ENCODE measurements around the gene LZTS3. TPM values are rescaled to one million over a fixed set of nuclear protein-coding genes. Genes with fewer than 3 reads are reported as not detected.

Gene LZTS3
- total RNA-seq, 1 experiment from 2014 or later = 4.5 TPM

DNA sequence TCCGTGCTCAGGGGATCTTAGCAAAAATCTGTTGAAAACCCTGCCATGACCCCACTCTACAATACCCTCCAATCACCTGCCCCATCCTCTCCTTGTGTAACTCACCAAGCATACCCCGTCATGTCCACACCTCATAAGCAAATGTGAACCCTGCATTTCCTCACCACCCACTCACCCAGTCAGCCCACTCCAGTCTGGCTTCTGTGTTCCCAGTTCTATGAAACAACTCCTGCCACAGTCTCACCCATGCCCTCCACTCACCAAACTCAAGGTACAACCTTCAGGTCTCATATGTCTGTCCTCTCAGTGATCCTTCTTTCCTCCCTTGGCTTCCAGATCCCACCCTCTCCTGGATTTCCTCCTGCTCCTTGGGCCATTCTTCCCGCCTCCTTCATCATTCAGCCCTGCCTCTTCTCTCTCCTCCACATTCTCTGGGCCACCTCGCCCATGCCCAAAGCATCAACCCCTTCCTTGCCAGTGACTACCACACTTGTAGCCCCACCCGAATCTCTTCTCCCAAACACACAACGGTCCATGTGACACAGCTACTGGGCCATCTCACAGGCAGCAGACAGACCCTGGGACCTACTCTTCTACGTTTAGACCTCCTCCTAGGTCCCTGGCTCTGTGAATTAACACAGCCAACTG lies 22.4 kb upstream of the LZTS3 start:
- BruUV-seq (replicated peaks) = no TSS peak
- ChIA-PET POLR2A (no interaction called here), CTCF (no interaction called here)
- peaks cover 5% of the 10 kb centered on the region for H3K36me3 ChIP-seq (ENCODE audit: control insufficient read depth, insufficient read depth, low read length)
- Mint-ChIP-seq H3K9me3 (ENCODE audit: unreplicated experiment) (no peaks in the 10 kb centered on the region), H3K27me3 (ENCODE audit: insufficient read depth, unreplicated experiment) (no peaks in the 10 kb centered on the region), H3K4me1 (ENCODE audit: low read depth, unreplicated experiment) (no peaks in the 10 kb centered on the region), H3K4me3 (ENCODE audit: unreplicated experiment) (no peak overlapping the region), H3K27ac (ENCODE audit: unreplicated experiment) (no peak overlapping the region), H3K36me3 (ENCODE audit: insufficient read depth, unreplicated experiment) (peaks cover 74% of the 10 kb centered on the region)
- DNase-seq = no peak
- no peak overlapping the region for H3K4me3 ChIP-seq (ENCODE audit: low read depth, low read length)
- H3K27me3 ChIP-seq (replicated peaks; ENCODE audit: control insufficient read depth, insufficient read depth, low read length) = no peaks in the 10 kb centered on the region
- TF ChIP-seq, protein P1, sequence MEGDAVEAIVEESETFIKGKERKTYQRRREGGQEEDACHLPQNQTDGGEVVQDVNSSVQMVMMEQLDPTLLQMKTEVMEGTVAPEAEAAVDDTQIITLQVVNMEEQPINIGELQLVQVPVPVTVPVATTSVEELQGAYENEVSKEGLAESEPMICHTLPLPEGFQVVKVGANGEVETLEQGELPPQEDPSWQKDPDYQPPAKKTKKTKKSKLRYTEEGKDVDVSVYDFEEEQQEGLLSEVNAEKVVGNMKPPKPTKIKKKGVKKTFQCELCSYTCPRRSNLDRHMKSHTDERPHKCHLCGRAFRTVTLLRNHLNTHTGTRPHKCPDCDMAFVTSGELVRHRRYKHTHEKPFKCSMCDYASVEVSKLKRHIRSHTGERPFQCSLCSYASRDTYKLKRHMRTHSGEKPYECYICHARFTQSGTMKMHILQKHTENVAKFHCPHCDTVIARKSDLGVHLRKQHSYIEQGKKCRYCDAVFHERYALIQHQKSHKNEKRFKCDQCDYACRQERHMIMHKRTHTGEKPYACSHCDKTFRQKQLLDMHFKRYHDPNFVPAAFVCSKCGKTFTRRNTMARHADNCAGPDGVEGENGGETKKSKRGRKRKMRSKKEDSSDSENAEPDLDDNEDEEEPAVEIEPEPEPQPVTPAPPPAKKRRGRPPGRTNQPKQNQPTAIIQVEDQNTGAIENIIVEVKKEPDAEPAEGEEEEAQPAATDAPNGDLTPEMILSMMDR (IDR thresholded peaks at IDR 0.05; ENCODE audit: insufficient read depth in 1 of 2, low read depth in 1 of 2, low read length in 1 of 2, severe bottlenecking in 1 of 2, unreplicated experiment in 1 of 2) = no peak
- H3K4me1 ChIP-seq = no peaks in the 10 kb centered on the region
- intact Hi-C loops (cut with micrococcal nuclease; ENCODE audit: unreplicated experiment) = no loop called here
- no peaks in the 10 kb centered on the region for H3K9me3 ChIP-seq

DNA sequence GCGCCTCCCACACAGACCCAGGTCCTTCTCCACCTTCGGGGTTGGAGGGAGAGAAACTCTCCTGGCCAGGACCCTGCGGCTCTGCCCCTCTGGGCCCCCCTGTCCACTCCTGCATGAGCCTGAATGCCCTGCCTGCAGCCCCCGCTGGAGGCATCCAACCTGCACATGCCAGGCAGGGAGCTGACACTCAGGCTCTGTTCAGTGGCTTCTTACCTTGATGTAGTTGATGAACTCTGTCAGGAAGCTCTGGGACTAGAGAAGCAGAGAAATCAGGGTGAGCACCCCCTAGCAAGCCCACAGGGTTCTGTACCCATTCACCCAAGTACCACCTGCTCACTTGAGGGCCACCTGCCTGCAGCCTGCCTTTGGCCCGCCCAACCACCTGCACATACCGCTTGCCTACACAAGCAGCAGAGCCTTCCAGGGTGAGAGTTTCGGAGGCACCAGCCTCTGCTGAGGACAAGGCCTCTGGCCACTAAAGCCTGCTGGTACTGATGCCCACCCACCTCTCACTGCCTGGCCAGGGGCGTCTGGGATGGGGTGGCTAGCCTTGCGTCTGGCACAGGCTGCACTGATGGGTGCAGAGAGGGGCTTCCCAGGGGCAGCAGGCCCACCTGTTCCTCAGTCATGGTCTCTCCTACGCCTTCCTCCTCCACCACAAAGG lies 21.4 kb upstream of the LZTS3 start:
- Mint-ChIP-seq H3K27ac (ENCODE audit: unreplicated experiment) (no peak overlapping the region), H3K9me3 (ENCODE audit: unreplicated experiment) (no peaks in the 10 kb centered on the region), H3K36me3 (ENCODE audit: insufficient read depth, unreplicated experiment) (peaks cover 66% of the 10 kb centered on the region), H3K4me1 (ENCODE audit: low read depth, unreplicated experiment) (no peaks in the 10 kb centered on the region), H3K4me3 (ENCODE audit: unreplicated experiment) (no peak overlapping the region), H3K27me3 (ENCODE audit: insufficient read depth, unreplicated experiment) (no peaks in the 10 kb centered on the region)
- intact Hi-C loops (cut with micrococcal nuclease; ENCODE audit: unreplicated experiment) = no loop called here
- ChIA-PET CTCF (no interaction called here), POLR2A (no interaction called here)
- Histone ChIP-seq H3K9me3 (no peaks in the 10 kb centered on the region), H3K27me3 (replicated peaks; ENCODE audit: control insufficient read depth, insufficient read depth, low read length) (no peaks in the 10 kb centered on the region), H3K36me3 (ENCODE audit: control insufficient read depth, insufficient read depth, low read length) (peaks cover 3% of the 10 kb centered on the region), H3K4me1 (no peaks in the 10 kb centered on the region), H3K4me3 (ENCODE audit: low read depth, low read length) (no peak overlapping the region)
- no peak for DNase-seq
- BruUV-seq (replicated peaks) = no TSS peak
- TF ChIP-seq, protein P1 (IDR thresholded peaks at IDR 0.05; ENCODE audit: insufficient read depth in 1 of 2, low read depth in 1 of 2, low read length in 1 of 2, severe bottlenecking in 1 of 2, unreplicated experiment in 1 of 2) = no peak

DNA sequence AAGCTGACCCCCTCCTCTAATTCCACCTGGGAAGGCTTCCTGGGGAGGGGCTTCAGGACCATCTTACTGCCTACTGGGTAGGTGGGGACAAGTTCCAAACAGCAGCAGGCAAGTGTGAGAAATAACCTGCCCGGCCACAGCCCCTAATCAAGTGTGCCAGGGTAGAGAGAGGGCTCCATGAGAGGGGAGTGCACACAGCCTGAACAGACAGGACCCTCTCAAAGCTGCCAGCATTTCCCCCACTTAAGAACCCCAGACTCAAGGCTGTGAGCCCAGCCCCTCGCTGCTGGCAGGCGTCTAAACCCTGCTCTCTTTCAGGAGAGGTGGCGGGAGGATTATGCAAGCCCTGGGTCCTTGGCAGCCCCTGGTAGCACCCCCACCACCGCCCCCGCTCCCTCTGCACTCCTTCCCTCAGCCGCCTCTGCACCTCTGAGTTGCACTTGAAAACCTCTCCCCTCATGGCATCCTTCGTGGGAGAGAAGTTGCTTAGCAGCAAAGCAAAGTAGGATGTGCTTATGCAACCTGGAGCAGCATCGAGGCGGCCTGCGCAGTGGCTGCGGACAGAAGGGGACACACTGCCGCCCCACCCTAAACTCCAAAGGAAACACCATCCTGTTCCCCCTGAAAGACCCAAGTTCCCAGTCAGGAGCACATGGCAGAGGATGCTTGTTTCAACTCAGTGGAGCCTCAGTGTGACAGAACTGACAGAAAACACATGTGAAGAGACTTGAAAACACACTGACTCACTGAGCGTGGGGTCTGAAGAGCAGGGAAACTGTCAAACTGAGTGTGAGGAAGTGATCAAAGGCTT lies 20.7 kb upstream of the LZTS3 start:
- H3K36me3 ChIP-seq (ENCODE audit: control insufficient read depth, insufficient read depth, low read length) = peaks cover 3% of the 10 kb centered on the region; the same call in 1 of the 2 replicates
- no peak overlapping the region for H3K27ac Mint-ChIP-seq (ENCODE audit: unreplicated experiment)
- POLR2A ChIA-PET = no interaction called here

More for the DNA sequence above, 20.7 kb upstream of the LZTS3 start:
- Histone ChIP-seq H3K4me1 (no peaks in the 10 kb centered on the region), H3K4me3 (ENCODE audit: low read depth, low read length) (no peak overlapping the region), H3K9me3 (no peaks in the 10 kb centered on the region), H3K27me3 (replicated peaks; ENCODE audit: control insufficient read depth, insufficient read depth, low read length) (no peaks in the 10 kb centered on the region)
- no peaks in the 10 kb centered on the region for H3K9me3 Mint-ChIP-seq (ENCODE audit: unreplicated experiment)
- H3K27me3 Mint-ChIP-seq (ENCODE audit: insufficient read depth, unreplicated experiment) = no peaks in the 10 kb centered on the region
- no peaks in the 10 kb centered on the region for H3K4me1 Mint-ChIP-seq (ENCODE audit: low read depth, unreplicated experiment)
- intact Hi-C loops (cut with micrococcal nuclease; ENCODE audit: unreplicated experiment) = no loop called here
- DNase-seq = no peak
- peaks cover 58% of the 10 kb centered on the region for H3K36me3 Mint-ChIP-seq (ENCODE audit: insufficient read depth, unreplicated experiment)
- TF ChIP-seq, protein P1 (IDR thresholded peaks at IDR 0.05; ENCODE audit: insufficient read depth in 1 of 2, low read depth in 1 of 2, low read length in 1 of 2, severe bottlenecking in 1 of 2, unreplicated experiment in 1 of 2) = no peak
- H3K4me3 Mint-ChIP-seq (ENCODE audit: unreplicated experiment) = no peak overlapping the region
- CTCF ChIA-PET = no interaction called here
- BruUV-seq (replicated peaks) = no TSS peak
